Naive thymus-derived CD8-positive, alpha-beta T cell (primary cell): ENCODE results near the gene NPAS3. TPM values are rescaled to one million over a fixed set of nuclear protein-coding genes. Genes with fewer than 3 reads are reported as not detected.

Experiments used
- ATAC-seq, 2 donors: fragments of 150-1000 bp; cut with Tn5 transposase in 1 of 2; sonication (Bioruptor Pico), chemical (Tn5 transposase) in 1 of 2; 1 replicate in 1 of 2; 2 replicates in 1 of 2; pipeline ENCODE4 v1.10.0; 2021; ENCODE audit warnings: mild to moderate bottlenecking in 2 of 2, moderate library complexity in 2 of 2
- POLR2A ChIA-PET: fragments of 350-600 bp; sonication (Branson Sonifier 250); formaldehyde crosslinking; loops from one replicate; lab custom pipeline; 2021; ENCODE audit warnings: antibody characterized with exemption; lab: Charles Lee
- DNase-seq, 10 donors: peaks; one replicate each; pipeline versions ENCODE4 v3.0.0 to v3.0.0-alpha.2; 2020 to 2022
- H3K27ac Mint-ChIP-seq, 10 donors: one replicate each; pipeline ENCODE4 v1.8.0; 2020 to 2022; ENCODE audit warnings: mild to moderate bottlenecking in 10 of 10, mixed read lengths in 10 of 10, moderate library complexity in 4 of 10, inconsistent platforms in 1 of 10
- H3K27me3 Mint-ChIP-seq, 5 donors: one replicate each; pipeline ENCODE4 v1.8.0; 2021 to 2022; ENCODE audit warnings: mixed read lengths in 5 of 5
- H3K36me3 Mint-ChIP-seq, 3 donors: one replicate each; pipeline ENCODE4 v1.8.0; 2020 to 2022; ENCODE audit warnings: mixed read lengths in 3 of 3, mild to moderate bottlenecking in 2 of 3, inconsistent platforms in 1 of 3
- H3K4me1 Mint-ChIP-seq, 4 donors: one replicate each; pipeline ENCODE4 v1.8.0; 2021 to 2022; ENCODE audit warnings: mixed read lengths in 4 of 4
- H3K4me3 Mint-ChIP-seq, 10 donors: one replicate each; pipeline ENCODE4 v1.8.0; 2020 to 2022; ENCODE audit warnings: mild to moderate bottlenecking in 10 of 10, mixed read lengths in 10 of 10, moderate library complexity in 6 of 10, inconsistent platforms in 1 of 10
- H3K9me3 Mint-ChIP-seq, 9 donors: one replicate each; pipeline ENCODE4 v1.8.0; 2020 to 2022; ENCODE audit warnings: mixed read lengths in 9 of 9, mild to moderate bottlenecking in 3 of 9, inconsistent platforms in 1 of 9, moderate library complexity in 1 of 9
- polyA plus RNA-seq, 3 donors: library from polyadenylated mRNA; unstranded; fragments of 300-500 nt; fragmentation: Illumina TruSeq; gene quantifications; one replicate each; pipeline ENCODE4 v1.2.3, GENCODE V29; 2021
- total RNA-seq, 8 experiments: library from RNA in 2 of 8; stranded (reverse) in 2 of 8; gene quantifications; one replicate each; pipeline ENCODE4 v1.2.3 and lab custom pipeline; 2021 to 2026

Gene NPAS3
- total and polyA plus RNA-seq, 5 experiments from 2014 or later: not detected

GRCh38 chr14:33349871-33350270 is 411.2 kb downstream of the NPAS3 start:
- Mint-ChIP-seq H3K9me3 (peaks cover 0 to 13% (median under 1%) of the 10 kb centered on the region in 9 donors), H3K27ac (no peak overlapping the region), H3K4me1 (no peaks in the 10 kb centered on the region), H3K27me3 (peaks cover 0 to 2% (median 0%) of the 10 kb centered on the region in 5 donors), H3K36me3 (no peaks in the 10 kb centered on the region), H3K4me3 (no peak overlapping the region)
- ATAC-seq (no peak), DNase-seq (no peak)
- POLR2A ChIA-PET: no interaction called here

DNA sequence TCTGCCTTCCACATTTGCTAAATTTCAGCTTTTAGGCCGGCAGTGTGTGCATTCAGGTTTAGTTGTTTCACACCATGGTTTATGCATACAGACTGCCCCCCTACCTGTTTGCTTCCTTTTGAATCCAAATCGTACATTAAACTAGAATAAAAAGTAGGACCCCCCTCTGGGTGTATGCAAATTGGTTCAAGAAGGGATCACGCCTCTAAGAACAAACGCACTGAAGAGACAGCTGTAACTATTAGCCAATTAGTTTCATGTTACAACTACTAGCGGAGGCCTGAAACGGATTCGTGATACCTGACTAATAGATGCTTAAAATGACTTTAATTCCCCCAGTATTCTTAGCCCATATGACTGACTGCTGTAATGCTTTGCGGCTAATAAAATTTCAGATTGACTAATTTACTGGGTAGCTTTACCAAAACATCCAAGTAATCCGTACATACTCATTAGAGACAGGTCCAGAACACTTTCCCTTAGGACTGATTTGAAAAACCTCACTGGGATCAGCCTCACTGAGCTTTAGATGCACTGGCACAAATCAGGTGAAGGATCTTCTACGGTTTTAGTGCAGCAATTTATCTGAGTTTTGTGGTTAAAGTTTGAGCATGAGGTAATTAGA is 411.8 kb downstream of the NPAS3 start:
- Mint-ChIP-seq H3K4me1 (no peaks in the 10 kb centered on the region), H3K27me3 (peaks cover 0 to 2% (median 0%) of the 10 kb centered on the region in 5 donors), H3K4me3 (no peak overlapping the region), H3K27ac (no peak overlapping the region), H3K9me3 (peaks cover 0 to 15% (median 2%) of the 10 kb centered on the region in 9 donors), H3K36me3 (no peaks in the 10 kb centered on the region)
- POLR2A ChIA-PET: no interaction called here
- ATAC-seq (no peak), DNase-seq (no peak)

- DNase-seq (no peak), ATAC-seq (no peak)
- H3K27ac Mint-ChIP-seq: no peak overlapping the region
- POLR2A ChIA-PET: no interaction called here
- no peaks in the 10 kb centered on the region for H3K4me1 Mint-ChIP-seq
- H3K9me3 Mint-ChIP-seq: peaks cover 0 to 16% (median 0%) of the 10 kb centered on the region in 9 donors
- no peak overlapping the region for H3K4me3 Mint-ChIP-seq
- no peaks in the 10 kb centered on the region for H3K36me3 Mint-ChIP-seq
- H3K27me3 Mint-ChIP-seq: peaks cover 0 to 2% (median 0%) of the 10 kb centered on the region in 5 donors
These were observed 414.1 kb downstream of the NPAS3 start for GRCh38 chr14:33352821-33353220.

GRCh38 chr14:33356181-33356580 is 417.5 kb downstream of the NPAS3 start:
- Mint-ChIP-seq H3K4me3 (no peak overlapping the region), H3K4me1 (no peaks in the 10 kb centered on the region), H3K36me3 (no peaks in the 10 kb centered on the region), H3K27ac (no peak overlapping the region), H3K27me3 (peaks cover 0 to 2% (median 0%) of the 10 kb centered on the region in 5 donors), H3K9me3 (peaks cover 0 to 16% (median 0%) of the 10 kb centered on the region in 9 donors)
- DNase-seq (no peak), ATAC-seq (no peak)
- POLR2A ChIA-PET: no interaction called here

DNA sequence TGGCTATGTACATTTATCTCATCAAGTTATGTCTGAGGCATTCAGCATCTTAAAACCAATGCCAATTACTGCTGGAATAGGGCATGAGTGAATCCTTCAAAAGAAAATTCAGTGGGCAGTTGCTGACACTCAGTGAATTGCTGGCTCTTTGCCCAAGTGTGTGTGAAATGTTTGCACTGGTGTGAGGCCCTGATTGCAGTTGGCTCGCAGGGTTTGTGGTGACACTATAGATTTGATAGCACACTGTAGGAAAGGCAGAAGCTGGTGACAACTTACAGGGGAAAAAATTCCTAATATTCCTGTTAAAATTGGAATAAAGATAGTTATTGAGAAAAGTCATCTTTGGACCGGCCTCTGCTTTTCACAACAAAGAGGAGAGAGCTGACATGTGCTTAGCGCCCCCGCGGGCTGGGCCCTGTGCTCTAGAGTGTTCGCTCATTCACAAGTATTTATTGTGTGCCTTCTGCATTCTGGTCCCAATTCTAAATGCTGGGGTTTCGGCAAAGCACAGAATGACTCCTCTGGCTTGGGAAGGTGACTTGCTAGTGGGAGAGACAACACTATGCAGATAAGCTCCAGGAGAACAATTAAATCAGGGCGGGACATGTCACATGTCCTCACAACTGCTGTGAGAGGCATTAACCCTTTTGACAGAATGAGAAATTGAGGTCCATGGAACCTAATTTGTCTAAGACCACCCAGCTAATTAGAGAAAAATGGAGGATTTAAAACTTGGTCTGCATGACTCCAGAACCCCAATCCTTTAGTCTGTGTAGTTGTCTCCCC is 418.7 kb downstream of the NPAS3 start:
- H3K9me3 Mint-ChIP-seq: peaks cover 0 to 16% (median 0%) of the 10 kb centered on the region in 9 donors
- peaks cover 0 to 2% (median 0%) of the 10 kb centered on the region in 5 donors for H3K27me3 Mint-ChIP-seq
- DNase-seq: no peak
- no peaks in the 10 kb centered on the region for H3K4me1 Mint-ChIP-seq
- no peaks in the 10 kb centered on the region for H3K36me3 Mint-ChIP-seq
- H3K4me3 Mint-ChIP-seq: no peak overlapping the region
- POLR2A ChIA-PET: no interaction called here
- H3K27ac Mint-ChIP-seq: no peak overlapping the region
- no peak for ATAC-seq

GRCh38 chr14:33359288-33359881 is 420.7 kb downstream of the NPAS3 start:
- Mint-ChIP-seq H3K4me1 (no peaks in the 10 kb centered on the region), H3K9me3 (peaks cover 0 to 12% (median 0%) of the 10 kb centered on the region in 9 donors), H3K27ac (no peak overlapping the region), H3K36me3 (no peaks in the 10 kb centered on the region), H3K4me3 (no peak overlapping the region), H3K27me3 (no peaks in the 10 kb centered on the region)
- DNase-seq (no peak), ATAC-seq (no peak)
- POLR2A ChIA-PET: no interaction called here

- POLR2A ChIA-PET: no interaction called here
- no peak for ATAC-seq
- no peak overlapping the region for H3K4me3 Mint-ChIP-seq
These were observed 424.3 kb downstream of the NPAS3 start for GRCh38 chr14:33362934-33363333.

GRCh38 chr14:33363682-33364081 is 425.0 kb downstream of the NPAS3 start:
- H3K9me3 Mint-ChIP-seq: peaks cover 0 to 4% (median 0%) of the 10 kb centered on the region in 9 donors
- no peaks in the 10 kb centered on the region for H3K4me1 Mint-ChIP-seq
- no peak for DNase-seq
- H3K27ac Mint-ChIP-seq: no peak overlapping the region
- ATAC-seq: no peak
- H3K4me3 Mint-ChIP-seq: no peak overlapping the region
- POLR2A ChIA-PET: no interaction called here
- H3K36me3 Mint-ChIP-seq: no peaks in the 10 kb centered on the region
- H3K27me3 Mint-ChIP-seq: peaks cover 0 to 3% (median 0%) of the 10 kb centered on the region in 5 donors

More at GRCh38 chr14:33362934-33363333, 424.3 kb downstream of the NPAS3 start:
- H3K27ac Mint-ChIP-seq: no peak overlapping the region
- H3K36me3 Mint-ChIP-seq: no peaks in the 10 kb centered on the region
- DNase-seq: no peak
- peaks cover 0 to 4% (median 0%) of the 10 kb centered on the region in 9 donors for H3K9me3 Mint-ChIP-seq
- H3K4me1 Mint-ChIP-seq: no peaks in the 10 kb centered on the region
- H3K27me3 Mint-ChIP-seq: peaks cover 0 to 2% (median 0%) of the 10 kb centered on the region in 5 donors

DNA sequence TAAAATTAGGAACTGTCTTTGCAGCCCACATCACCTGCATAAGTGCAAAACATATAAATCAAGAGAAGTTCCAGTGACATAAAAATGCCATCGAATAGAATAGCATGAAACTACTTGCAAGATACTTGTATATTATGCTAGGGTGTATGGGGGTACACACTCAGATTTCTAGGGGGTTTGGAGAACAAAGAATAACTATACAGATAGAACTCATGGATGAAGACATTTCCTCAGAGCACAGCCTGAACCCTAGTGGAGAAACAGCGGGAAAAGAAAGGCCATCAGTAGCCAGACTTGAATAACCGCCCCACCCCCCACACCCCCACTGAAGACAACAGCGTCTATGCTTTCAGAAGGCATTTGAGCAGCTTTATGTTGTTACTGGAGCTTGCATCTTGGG is 425.8 kb downstream of the NPAS3 start:
- peaks cover 0 to 4% (median 0%) of the 10 kb centered on the region in 9 donors for H3K9me3 Mint-ChIP-seq
- POLR2A ChIA-PET: no interaction called here
- H3K27me3 Mint-ChIP-seq: peaks cover 0 to 3% (median 0%) of the 10 kb centered on the region in 5 donors
- no peak overlapping the region for H3K27ac Mint-ChIP-seq
- ATAC-seq (no peak), DNase-seq (no peak)
- no peaks in the 10 kb centered on the region for H3K36me3 Mint-ChIP-seq
- H3K4me3 Mint-ChIP-seq: no peak overlapping the region
- no peaks in the 10 kb centered on the region for H3K4me1 Mint-ChIP-seq

GRCh38 chr14:33369041-33369440 is 430.4 kb downstream of the NPAS3 start:
- H3K4me3 Mint-ChIP-seq: no peak overlapping the region
- peaks cover 0 to 3% (median 0%) of the 10 kb centered on the region in 9 donors for H3K9me3 Mint-ChIP-seq
- H3K27ac Mint-ChIP-seq: no peak overlapping the region
- POLR2A ChIA-PET: no interaction called here
- H3K27me3 Mint-ChIP-seq: peaks cover 0 to 3% (median 0%) of the 10 kb centered on the region in 5 donors
- ATAC-seq: no peak
- H3K4me1 Mint-ChIP-seq: no peaks in the 10 kb centered on the region
- no peak for DNase-seq
- no peaks in the 10 kb centered on the region for H3K36me3 Mint-ChIP-seq

DNA sequence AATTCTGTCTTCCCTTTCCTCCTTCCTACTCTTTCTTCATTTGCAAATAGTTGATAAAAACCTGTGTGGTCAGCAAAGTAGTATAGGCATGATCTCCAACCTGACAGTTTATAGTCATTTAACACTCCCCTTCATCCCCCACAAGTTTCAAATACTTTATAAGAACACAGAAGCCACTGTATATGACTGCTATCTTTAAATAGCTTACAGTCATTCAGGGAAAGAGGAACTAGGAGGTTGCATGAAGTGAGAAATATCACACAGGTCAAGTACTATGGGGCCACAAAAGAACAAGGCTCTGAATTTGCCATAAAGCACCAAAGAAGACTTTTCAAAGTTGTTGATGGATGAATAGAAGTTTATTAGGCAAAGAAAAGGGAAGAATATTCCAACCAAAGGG is 431.3 kb downstream of the NPAS3 start:
- H3K36me3 Mint-ChIP-seq: no peaks in the 10 kb centered on the region
- H3K4me1 Mint-ChIP-seq: no peaks in the 10 kb centered on the region
- no peak overlapping the region for H3K27ac Mint-ChIP-seq
- no peak for DNase-seq
- POLR2A ChIA-PET: interaction anchor here (0.5 kb wide), 1 partner anchor 1820 kb away, joined by 3 read pairs; no protein-coding TSS in a partner anchor
- H3K9me3 Mint-ChIP-seq: peaks cover 0 to 3% (median 0%) of the 10 kb centered on the region in 9 donors
- no peak overlapping the region for H3K4me3 Mint-ChIP-seq
- peaks cover 0 to 4% (median 0%) of the 10 kb centered on the region in 5 donors for H3K27me3 Mint-ChIP-seq
- no peak for ATAC-seq

DNA sequence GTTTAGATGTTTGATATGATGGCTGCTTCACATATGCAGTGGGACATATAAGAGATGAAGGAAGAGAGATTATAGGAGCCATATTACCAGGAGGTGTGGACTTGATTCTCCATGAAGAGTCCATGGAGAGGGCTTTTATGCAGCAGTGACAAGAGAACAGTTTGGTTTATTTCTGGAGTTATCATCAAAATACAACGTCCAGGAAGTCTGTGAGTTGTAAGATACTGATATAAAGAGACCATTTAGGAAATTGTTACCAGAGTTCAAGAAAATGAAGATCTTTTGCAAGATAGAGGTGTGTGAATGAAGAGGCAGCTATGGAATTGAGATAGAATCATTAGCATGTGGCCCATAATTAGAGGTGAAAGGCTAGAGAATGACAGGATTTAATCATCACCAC is 431.7 kb downstream of the NPAS3 start:
- DNase-seq: no peak
- no peak overlapping the region for H3K27ac Mint-ChIP-seq
- no peaks in the 10 kb centered on the region for H3K4me1 Mint-ChIP-seq
- ATAC-seq: no peak
- no peaks in the 10 kb centered on the region for H3K36me3 Mint-ChIP-seq
- H3K4me3 Mint-ChIP-seq: no peak overlapping the region
- peaks cover 0 to 5% (median 0%) of the 10 kb centered on the region in 5 donors for H3K27me3 Mint-ChIP-seq
- POLR2A ChIA-PET: interaction anchor here (0.5 kb wide), 1 partner anchor 1820 kb away, joined by 3 read pairs; no protein-coding TSS in a partner anchor
- peaks cover 0 to 3% (median 0%) of the 10 kb centered on the region in 9 donors for H3K9me3 Mint-ChIP-seq

- no peak overlapping the region for H3K4me3 Mint-ChIP-seq
- no peak overlapping the region for H3K27ac Mint-ChIP-seq
- no peak for DNase-seq
- H3K27me3 Mint-ChIP-seq: peaks cover 0 to 2% (median 0%) of the 10 kb centered on the region in 5 donors
- POLR2A ChIA-PET: no interaction called here
- no peak for ATAC-seq
- peaks cover 0 to 3% (median 0%) of the 10 kb centered on the region in 9 donors for H3K9me3 Mint-ChIP-seq
- H3K4me1 Mint-ChIP-seq: no peaks in the 10 kb centered on the region
- no peaks in the 10 kb centered on the region for H3K36me3 Mint-ChIP-seq
These were observed 436.5 kb downstream of the NPAS3 start for GRCh38 chr14:33375196-33375595.
